ENCODE data around the gene SRD5A3. TPM values are rescaled to one million over a fixed set of nuclear protein-coding genes. Genes with fewer than 3 reads are reported as not detected.

The SRD5A3 gene
- total RNA-seq, 2 donors from 2014 or later = 5.4 to 6.4 TPM

DNA sequence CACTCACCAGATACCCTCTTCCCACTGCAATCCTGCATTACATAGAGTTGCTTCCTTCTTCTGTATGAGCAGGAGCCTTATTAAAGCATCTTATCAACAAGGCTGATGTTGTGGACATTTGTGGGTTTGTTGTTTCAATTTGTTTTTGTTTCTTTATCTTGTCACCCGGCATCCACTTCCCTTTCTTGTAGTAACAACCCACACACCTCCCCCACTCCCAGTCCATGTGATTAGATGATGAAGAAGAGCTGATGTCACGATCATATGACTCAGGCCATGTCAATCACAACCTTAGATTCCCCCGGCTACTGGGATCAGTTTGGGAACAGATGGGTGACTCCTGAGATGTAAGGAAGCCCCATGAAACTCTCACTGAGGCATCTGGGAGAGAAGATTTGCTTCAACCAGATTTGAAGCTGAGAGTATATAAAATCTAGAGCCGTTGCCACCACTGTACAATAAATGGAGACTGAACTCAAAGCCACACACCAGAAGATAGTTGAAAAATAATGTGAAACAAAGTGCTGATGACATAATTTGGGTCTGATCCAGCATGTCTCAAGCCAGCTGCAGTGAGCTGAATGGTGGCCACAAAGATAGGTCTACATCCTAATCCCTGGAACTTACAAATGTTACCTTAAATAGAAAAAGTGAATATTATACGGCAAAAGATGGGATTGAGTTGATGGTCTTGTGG is 34.1 kb upstream of the SRD5A3 start:
- Histone ChIP-seq H3K36me3 (no peaks in the 10 kb centered on the region), H3K27me3 (replicated peaks; ENCODE audit: insufficient read depth) (no peaks in the 10 kb centered on the region), H3K4me3 (no peak overlapping the region), H3K4me1 (ENCODE audit: control insufficient read depth in 1 of 2, low read depth in 2 of 2) (peaks cover 0 to 4% of the 10 kb centered on the region in 2 donors), H3K9me3 (no peaks in the 10 kb centered on the region), H3K27ac (no peak overlapping the region)
- TF ChIP-seq, protein P1, sequence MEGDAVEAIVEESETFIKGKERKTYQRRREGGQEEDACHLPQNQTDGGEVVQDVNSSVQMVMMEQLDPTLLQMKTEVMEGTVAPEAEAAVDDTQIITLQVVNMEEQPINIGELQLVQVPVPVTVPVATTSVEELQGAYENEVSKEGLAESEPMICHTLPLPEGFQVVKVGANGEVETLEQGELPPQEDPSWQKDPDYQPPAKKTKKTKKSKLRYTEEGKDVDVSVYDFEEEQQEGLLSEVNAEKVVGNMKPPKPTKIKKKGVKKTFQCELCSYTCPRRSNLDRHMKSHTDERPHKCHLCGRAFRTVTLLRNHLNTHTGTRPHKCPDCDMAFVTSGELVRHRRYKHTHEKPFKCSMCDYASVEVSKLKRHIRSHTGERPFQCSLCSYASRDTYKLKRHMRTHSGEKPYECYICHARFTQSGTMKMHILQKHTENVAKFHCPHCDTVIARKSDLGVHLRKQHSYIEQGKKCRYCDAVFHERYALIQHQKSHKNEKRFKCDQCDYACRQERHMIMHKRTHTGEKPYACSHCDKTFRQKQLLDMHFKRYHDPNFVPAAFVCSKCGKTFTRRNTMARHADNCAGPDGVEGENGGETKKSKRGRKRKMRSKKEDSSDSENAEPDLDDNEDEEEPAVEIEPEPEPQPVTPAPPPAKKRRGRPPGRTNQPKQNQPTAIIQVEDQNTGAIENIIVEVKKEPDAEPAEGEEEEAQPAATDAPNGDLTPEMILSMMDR (IDR thresholded peaks at IDR 0.05) = no peak
- DNase-seq (ENCODE audit: low spot score) = no peak
- ATAC-seq (ENCODE audit: insufficient number of reproducible peaks, low FRiP score, low read depth) = no peak

DNA sequence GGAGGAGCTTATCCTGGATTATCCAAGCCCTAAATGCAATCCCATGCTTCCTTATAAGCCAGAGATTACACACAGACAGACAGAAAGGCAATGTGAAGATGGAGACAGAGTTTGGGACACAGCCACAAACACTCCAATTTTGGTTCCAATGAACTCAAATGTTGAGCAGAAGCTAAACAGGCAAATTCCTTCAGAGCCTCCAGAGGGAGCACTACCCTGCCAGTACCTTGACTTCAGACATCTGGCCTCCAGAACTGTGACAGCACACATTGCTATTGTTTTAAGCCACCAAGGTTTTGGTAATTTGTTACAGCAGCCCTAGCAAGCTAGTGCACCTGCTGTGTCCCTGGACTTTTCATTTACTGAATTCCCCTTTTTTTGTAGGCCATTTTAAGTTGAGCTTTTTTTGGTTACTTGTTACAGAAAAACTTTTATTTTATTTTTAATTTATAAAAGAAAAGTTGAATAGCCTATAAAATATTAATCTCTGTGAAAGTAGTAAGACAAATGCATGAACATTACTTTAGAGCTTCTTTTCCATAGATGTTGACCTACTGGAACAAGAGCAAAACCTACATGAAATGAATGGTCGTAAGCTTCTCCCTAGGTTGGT is 33.4 kb upstream of the SRD5A3 start:
- Histone ChIP-seq H3K4me3 (no peak overlapping the region), H3K36me3 (no peaks in the 10 kb centered on the region), H3K27me3 (replicated peaks; ENCODE audit: insufficient read depth) (no peaks in the 10 kb centered on the region), H3K27ac (no peak overlapping the region), H3K9me3 (no peaks in the 10 kb centered on the region), H3K4me1 (ENCODE audit: control insufficient read depth in 1 of 2, low read depth in 2 of 2) (peaks cover 0 to 4% of the 10 kb centered on the region in 2 donors)
- TF ChIP-seq, protein P1 (IDR thresholded peaks at IDR 0.05) = no peak
- no peak for DNase-seq (ENCODE audit: low spot score)
- no peak for ATAC-seq (ENCODE audit: insufficient number of reproducible peaks, low FRiP score, low read depth)

DNA sequence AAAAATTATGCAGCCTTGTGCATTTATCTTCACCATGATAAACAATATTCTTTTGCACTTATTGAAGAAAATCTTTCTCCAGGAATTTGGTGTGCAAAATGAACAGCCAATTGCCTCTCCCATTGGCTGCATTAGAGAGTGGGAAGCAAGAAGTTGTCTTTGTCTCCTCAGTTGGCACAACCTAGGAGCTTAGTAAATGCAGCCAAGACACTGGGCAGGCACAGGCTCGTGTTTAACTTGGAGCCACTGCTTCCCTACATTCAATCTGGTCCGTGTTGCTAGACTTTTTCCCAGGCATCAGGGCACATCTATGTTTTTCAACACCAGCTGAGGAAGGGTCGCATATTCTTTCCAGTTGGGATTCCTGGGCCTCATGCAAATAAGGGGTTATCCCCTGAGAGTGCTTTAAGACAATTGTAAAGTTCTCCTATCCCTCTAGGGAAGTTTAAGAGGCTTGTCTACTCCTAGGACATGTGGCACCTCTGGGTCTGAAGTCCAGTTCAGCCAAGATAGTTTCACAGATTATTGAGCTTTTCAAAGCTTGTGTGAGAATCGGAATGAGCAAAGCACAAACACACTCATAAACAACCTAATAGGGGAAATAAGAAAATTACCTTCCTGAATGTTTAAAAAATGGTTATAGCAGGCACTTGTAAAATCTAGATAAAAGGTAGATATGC is 31.8 kb upstream of the SRD5A3 start:
- Histone ChIP-seq H3K9me3 (no peaks in the 10 kb centered on the region), H3K4me3 (no peak overlapping the region), H3K27me3 (replicated peaks; ENCODE audit: insufficient read depth) (no peaks in the 10 kb centered on the region), H3K27ac (no peak overlapping the region), H3K36me3 (no peaks in the 10 kb centered on the region), H3K4me1 (ENCODE audit: control insufficient read depth in 1 of 2, low read depth in 2 of 2) (peaks cover 0 to 4% of the 10 kb centered on the region in 2 donors)
- ATAC-seq (ENCODE audit: insufficient number of reproducible peaks, low FRiP score, low read depth) (no peak), DNase-seq (ENCODE audit: low spot score) (no peak)
- TF ChIP-seq, protein P1 (IDR thresholded peaks at IDR 0.05) = no peak

DNA sequence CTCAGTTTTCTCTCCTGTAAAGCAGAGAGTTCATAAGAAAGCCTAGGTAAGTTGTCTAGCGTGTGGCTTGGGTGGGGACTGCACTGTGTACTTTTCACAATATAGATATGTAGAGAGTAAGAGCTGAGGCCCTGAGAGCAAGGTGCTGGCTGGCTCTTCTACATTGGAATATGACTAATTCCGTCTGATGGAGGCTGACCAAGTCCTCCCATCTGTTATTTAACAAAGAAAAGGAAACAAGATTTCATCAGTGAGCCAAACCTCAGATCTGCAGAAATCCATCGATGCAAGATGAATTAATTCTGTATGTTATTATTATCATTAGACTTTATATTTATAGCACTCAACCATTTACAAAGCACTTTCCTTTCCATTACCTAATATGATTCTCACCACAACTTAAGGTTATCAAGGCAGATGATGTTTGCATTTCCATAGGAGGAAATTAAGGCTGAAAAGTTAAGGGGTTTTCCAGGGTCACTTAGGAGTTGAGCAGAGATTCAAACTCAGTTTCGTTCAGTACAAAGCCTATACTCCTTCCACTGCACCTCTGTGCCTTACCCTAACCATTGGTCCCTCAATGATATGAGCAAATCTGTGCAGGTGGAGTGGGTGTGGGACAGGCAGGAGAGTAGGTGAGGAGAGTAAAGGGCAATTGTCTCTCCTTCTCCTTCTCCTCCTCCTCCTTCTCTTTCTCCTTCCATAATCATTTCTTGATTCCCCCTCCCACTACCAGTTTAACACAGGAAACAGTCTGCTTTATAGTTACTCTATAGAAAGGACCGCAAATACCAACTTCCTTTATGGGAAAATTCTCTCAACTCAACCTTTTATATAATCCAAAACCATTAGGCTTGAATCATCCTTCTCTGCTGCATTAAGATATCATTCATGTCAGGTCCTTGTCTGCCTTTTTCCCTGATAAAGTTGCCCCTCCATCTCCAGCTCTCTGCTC is 27.6 kb upstream of the SRD5A3 start:
- Histone ChIP-seq H3K27ac (no peak overlapping the region), H3K4me1 (ENCODE audit: control insufficient read depth in 1 of 2, low read depth in 2 of 2) (peaks cover 0 to 4% of the 10 kb centered on the region in 2 donors), H3K4me3 (no peak overlapping the region), H3K9me3 (no peaks in the 10 kb centered on the region), H3K36me3 (no peaks in the 10 kb centered on the region), H3K27me3 (replicated peaks; ENCODE audit: insufficient read depth) (no peaks in the 10 kb centered on the region)
- DNase-seq (ENCODE audit: low spot score) (no peak), ATAC-seq (ENCODE audit: insufficient number of reproducible peaks, low FRiP score, low read depth) (no peak)
- TF ChIP-seq, protein P1 (IDR thresholded peaks at IDR 0.05) = no peak
